GM13976 (cell line): Measurements from ENCODE around the gene GOLGA6L1.

Experiments
- DNase-seq: peaks from one replicate; pipeline ENCODE4 v3.0.0; 2012; ENCODE audit warnings: low spot score
- in situ Hi-C: fragments of 300-500 bp; cut with MboI; formaldehyde crosslinking; loops from one replicate; pipeline ENCODE4 v1.12.0; 2022; ENCODE audit warnings: low sequenced_read_pairs, mixed read lengths, inconsistent platforms; ENCODE audit not compliant: unreplicated experiment
- TF ChIP-seq, protein P1 (sequence below): IDR thresholded peaks from 2 replicates; pipeline ENCODE4 v1.5.1; 2012; ENCODE audit warnings: borderline replicate concordance, mild to moderate bottlenecking; ENCODE audit not compliant: insufficient read depth; ENCODE audit errors: extremely low read depth, missing control alignments, control extremely low read depth

GOLGA6L1 gene

DNA sequence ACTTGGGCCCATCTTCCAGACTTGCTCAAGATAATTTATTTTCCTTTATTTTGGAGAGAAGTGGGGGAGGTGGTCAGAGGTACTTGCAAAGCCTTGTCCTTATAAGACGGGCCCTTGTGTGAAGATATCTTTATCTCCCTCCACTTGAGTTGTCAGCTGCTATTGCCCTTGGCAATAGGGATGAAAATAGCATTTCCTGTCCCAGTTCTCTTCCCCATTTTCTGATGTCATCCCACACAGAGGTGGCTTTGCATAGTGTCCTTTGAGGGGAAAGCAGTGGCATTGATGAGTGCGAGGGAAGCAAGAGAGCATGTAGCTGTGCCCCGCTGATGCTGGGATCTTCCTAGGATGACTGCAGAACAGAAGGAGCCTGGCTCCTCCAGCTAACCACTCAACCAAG, 55.4 kb downstream of the GOLGA6L1 start:
- TF ChIP-seq, protein P1, sequence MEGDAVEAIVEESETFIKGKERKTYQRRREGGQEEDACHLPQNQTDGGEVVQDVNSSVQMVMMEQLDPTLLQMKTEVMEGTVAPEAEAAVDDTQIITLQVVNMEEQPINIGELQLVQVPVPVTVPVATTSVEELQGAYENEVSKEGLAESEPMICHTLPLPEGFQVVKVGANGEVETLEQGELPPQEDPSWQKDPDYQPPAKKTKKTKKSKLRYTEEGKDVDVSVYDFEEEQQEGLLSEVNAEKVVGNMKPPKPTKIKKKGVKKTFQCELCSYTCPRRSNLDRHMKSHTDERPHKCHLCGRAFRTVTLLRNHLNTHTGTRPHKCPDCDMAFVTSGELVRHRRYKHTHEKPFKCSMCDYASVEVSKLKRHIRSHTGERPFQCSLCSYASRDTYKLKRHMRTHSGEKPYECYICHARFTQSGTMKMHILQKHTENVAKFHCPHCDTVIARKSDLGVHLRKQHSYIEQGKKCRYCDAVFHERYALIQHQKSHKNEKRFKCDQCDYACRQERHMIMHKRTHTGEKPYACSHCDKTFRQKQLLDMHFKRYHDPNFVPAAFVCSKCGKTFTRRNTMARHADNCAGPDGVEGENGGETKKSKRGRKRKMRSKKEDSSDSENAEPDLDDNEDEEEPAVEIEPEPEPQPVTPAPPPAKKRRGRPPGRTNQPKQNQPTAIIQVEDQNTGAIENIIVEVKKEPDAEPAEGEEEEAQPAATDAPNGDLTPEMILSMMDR, result no peak
- no peak for DNase-seq
- in situ Hi-C loops, result no loop called here

DNA sequence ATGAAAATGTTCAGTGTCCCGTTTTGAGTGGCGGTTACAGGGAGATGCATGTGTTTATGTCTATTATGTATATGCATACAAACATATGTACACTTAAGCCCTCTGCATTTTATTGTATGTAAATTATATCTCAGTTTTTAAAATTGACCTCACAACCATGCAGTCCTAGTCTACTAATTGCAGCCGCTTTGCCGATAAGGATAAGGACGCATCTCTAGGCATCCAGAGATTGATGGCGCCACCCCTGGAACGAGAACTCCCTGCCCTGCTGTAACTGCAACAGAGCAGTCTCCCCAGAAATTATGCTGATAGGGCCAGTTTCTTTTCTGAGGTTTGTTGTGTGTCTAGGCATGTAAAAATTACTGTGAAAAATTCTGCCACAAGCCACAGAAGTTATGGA, 56.9 kb downstream of the GOLGA6L1 start:
- TF ChIP-seq, protein P1, result no peak
- DNase-seq, result no peak
- in situ Hi-C loops, result loop anchor here (10.0 kb wide), 1 partner anchor 65 kb away; no protein-coding TSS in a partner anchor
